ENCODE data around the gene MS4A3. TPM values are rescaled to one million over a fixed set of nuclear protein-coding genes. Genes with fewer than 3 reads are reported as not detected.
"Not testable (repeated sequence)": the region's sequence is repeated elsewhere in the genome, so short reads cannot be mapped to it uniquely, and the experiment has no call there.

The MS4A3 gene
- total RNA-seq, 2 experiments from 2014 or later = not detected

GRCh38 chr11:60097189-60097588, 40.7 kb downstream of the MS4A3 start:
- Histone ChIP-seq H3K79me2 (ENCODE audit: insufficient read depth, low read depth, low read length) (no peaks in the 10 kb centered on the region), H3K9me2 (ENCODE audit: insufficient read depth, low read length) (no peaks in the 10 kb centered on the region), H3K27ac (ENCODE audit: low read depth, low read length, poor library complexity, severe bottlenecking) (no peak overlapping the region), H4K20me1 (ENCODE audit: insufficient read depth, low read length) (no peaks in the 10 kb centered on the region), H3K36me3 (ENCODE audit: insufficient read depth, low read length) (no peaks in the 10 kb centered on the region), H3K4me3 (ENCODE audit: low read depth, low read length, poor library complexity, severe bottlenecking) (no peak overlapping the region), H2AFZ (ENCODE audit: low read length) (no peak overlapping the region), H3K9me3 (ENCODE audit: low read length) (no peaks in the 10 kb centered on the region), H3K4me2 (ENCODE audit: low read length) (no peak overlapping the region), H3K4me1 (ENCODE audit: insufficient read depth, low read length, poor library complexity, severe bottlenecking) (no peaks in the 10 kb centered on the region)
- no TSS peak for BruUV-seq (replicated peaks)
- DNase-seq (ENCODE audit: low spot score) = no peak
- ChIA-PET CTCF (ENCODE audit: unreplicated experiment) (no interaction called here), POLR2A (interaction anchor here (0.6 kb wide), 1 partner anchor 88 kb away, joined by 5 read pairs; no protein-coding TSS in a partner anchor)
- TF ChIP-seq EZH2phosphoT487 (IDR thresholded peaks at IDR 0.05; ENCODE audit: borderline replicate concordance, low read depth, low read length) = no peak
- no peak for TF ChIP-seq CTCF (conservative IDR thresholded peaks at IDR 0.05; ENCODE audit: low read length)
- intact Hi-C loops (cut with micrococcal nuclease; ENCODE audit: unreplicated experiment) = no loop called here

DNA sequence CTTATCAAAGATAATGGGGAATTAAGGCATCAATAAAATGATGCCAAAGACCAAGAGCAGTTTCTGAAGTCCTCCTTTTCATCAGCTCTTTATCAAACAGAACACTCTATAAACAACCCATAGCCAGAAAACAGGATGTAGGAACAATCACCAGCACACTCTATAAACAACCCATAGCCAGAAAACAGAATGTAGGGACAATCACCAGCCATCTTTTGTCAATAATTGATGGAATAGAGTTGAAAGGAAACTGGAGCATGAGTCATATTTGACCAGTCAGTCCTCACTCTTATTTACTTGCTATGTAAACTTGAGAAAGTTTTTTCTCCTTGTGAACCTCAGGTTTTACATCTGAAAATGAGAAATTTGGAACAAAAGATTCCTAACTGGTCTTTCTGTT, 42.0 kb downstream of the MS4A3 start:
- Histone ChIP-seq H3K79me2 (ENCODE audit: insufficient read depth, low read depth, low read length) (no peaks in the 10 kb centered on the region), H3K4me1 (ENCODE audit: insufficient read depth, low read length, poor library complexity, severe bottlenecking) (no peaks in the 10 kb centered on the region), H4K20me1 (ENCODE audit: insufficient read depth, low read length) (no peaks in the 10 kb centered on the region), H3K9me3 (ENCODE audit: low read length) (no peaks in the 10 kb centered on the region), H2AFZ (ENCODE audit: low read length) (no peak overlapping the region), H3K27ac (ENCODE audit: low read depth, low read length, poor library complexity, severe bottlenecking) (no peak overlapping the region), H3K36me3 (ENCODE audit: insufficient read depth, low read length) (no peaks in the 10 kb centered on the region), H3K4me2 (ENCODE audit: low read length) (no peak overlapping the region), H3K9me2 (ENCODE audit: insufficient read depth, low read length) (no peaks in the 10 kb centered on the region), H3K4me3 (ENCODE audit: low read depth, low read length, poor library complexity, severe bottlenecking) (no peak overlapping the region)
- POLR2A ChIA-PET = interaction anchor here (0.6 kb wide), 1 partner anchor 1305 kb away, joined by 3 read pairs; no protein-coding TSS in a partner anchor
- CTCF ChIA-PET (ENCODE audit: unreplicated experiment) = interaction anchor here (0.5 kb wide), 1 partner anchor 51 kb away, joined by 3 read pairs; no protein-coding TSS in a partner anchor
- intact Hi-C loops (cut with micrococcal nuclease; ENCODE audit: unreplicated experiment) = no loop called here
- no peak for DNase-seq (ENCODE audit: low spot score)
- no TSS peak for BruUV-seq (replicated peaks)
- TF ChIP-seq CTCF (conservative IDR thresholded peaks at IDR 0.05; ENCODE audit: low read length) = no peak
- TF ChIP-seq EZH2phosphoT487 (IDR thresholded peaks at IDR 0.05; ENCODE audit: borderline replicate concordance, low read depth, low read length) = no peak

DNA sequence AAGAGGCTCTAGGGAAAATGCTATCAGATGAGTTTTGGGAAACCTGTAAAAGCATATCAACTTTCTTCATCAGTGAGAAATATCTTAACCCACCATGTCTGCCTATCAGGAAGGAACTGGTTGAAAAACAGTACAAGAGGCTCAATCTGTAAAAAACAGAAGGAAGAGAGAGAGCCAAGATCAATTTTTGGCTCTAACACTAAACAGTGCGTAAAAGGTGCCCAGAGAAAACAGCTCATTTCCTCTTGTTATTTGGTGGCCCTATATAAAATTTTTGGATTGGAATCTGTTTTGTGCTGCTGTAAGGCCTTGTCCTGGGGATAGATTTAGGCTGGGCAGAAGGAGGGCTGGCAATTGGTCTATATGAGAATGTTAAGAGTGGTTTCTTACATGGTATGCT, 44.1 kb downstream of the MS4A3 start:
- BruUV-seq (replicated peaks) = no TSS peak
- H3K9me2 ChIP-seq (ENCODE audit: insufficient read depth, low read length) = no peaks in the 10 kb centered on the region
- POLR2A ChIA-PET = interaction anchor here (0.7 kb wide), 1 partner anchor 19 kb away, joined by 3 read pairs; no protein-coding TSS in a partner anchor

DNA sequence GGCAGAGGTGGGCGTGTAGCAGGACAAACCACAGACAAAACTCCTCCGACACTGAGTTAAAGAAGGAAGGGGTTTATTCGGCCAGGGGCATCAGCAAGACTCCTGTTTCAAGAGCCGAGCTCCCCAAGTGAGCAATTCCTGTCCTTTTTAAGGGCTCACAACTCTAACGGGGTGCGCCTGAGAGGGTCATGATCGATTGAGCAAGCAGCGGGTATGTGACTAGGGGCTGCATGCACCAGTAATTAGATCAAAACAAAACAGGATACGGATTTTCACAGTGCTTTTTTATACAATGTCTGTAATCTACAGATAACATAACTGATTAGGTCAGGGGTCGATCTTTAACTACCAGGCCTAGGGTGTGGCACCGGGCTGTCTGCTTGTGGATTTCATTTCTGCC, 44.9 kb downstream of the MS4A3 start:
- H3K9me3 ChIP-seq (ENCODE audit: low read length); H3K27ac ChIP-seq (ENCODE audit: low read depth, low read length, poor library complexity, severe bottlenecking); DNase-seq (ENCODE audit: low spot score); H3K4me3 ChIP-seq (ENCODE audit: low read depth, low read length, poor library complexity, severe bottlenecking); CTCF ChIA-PET (ENCODE audit: unreplicated experiment); H4K20me1 ChIP-seq (ENCODE audit: insufficient read depth, low read length); H2AFZ ChIP-seq (ENCODE audit: low read length); H3K36me3 ChIP-seq (ENCODE audit: insufficient read depth, low read length); H3K4me1 ChIP-seq (ENCODE audit: insufficient read depth, low read length, poor library complexity, severe bottlenecking); intact Hi-C loops (cut with micrococcal nuclease; ENCODE audit: unreplicated experiment); H3K4me2 ChIP-seq (ENCODE audit: low read length); H3K79me2 ChIP-seq (ENCODE audit: insufficient read depth, low read depth, low read length); POLR2A ChIA-PET; BruUV-seq (replicated peaks); H3K9me2 ChIP-seq (ENCODE audit: insufficient read depth, low read length): not testable (repeated sequence)

More for the DNA sequence above, 44.1 kb downstream of the MS4A3 start:
- TF ChIP-seq CTCF (conservative IDR thresholded peaks at IDR 0.05; ENCODE audit: low read length) (no peak), EZH2phosphoT487 (IDR thresholded peaks at IDR 0.05; ENCODE audit: borderline replicate concordance, low read depth, low read length) (no peak)
- DNase-seq (ENCODE audit: low spot score) = no peak
- intact Hi-C loops (cut with micrococcal nuclease; ENCODE audit: unreplicated experiment) = no loop called here
- H4K20me1 ChIP-seq (ENCODE audit: insufficient read depth, low read length) = no peaks in the 10 kb centered on the region
- no peaks in the 10 kb centered on the region for H3K4me1 ChIP-seq (ENCODE audit: insufficient read depth, low read length, poor library complexity, severe bottlenecking)
- no peak overlapping the region for H3K4me3 ChIP-seq (ENCODE audit: low read depth, low read length, poor library complexity, severe bottlenecking)
- no peak overlapping the region for H2AFZ ChIP-seq (ENCODE audit: low read length)
- CTCF ChIA-PET (ENCODE audit: unreplicated experiment) = no interaction called here
- no peaks in the 10 kb centered on the region for H3K79me2 ChIP-seq (ENCODE audit: insufficient read depth, low read depth, low read length)
- no peaks in the 10 kb centered on the region for H3K9me3 ChIP-seq (ENCODE audit: low read length)
- H3K4me2 ChIP-seq (ENCODE audit: low read length) = no peak overlapping the region
- no peaks in the 10 kb centered on the region for H3K36me3 ChIP-seq (ENCODE audit: insufficient read depth, low read length)
- no peak overlapping the region for H3K27ac ChIP-seq (ENCODE audit: low read depth, low read length, poor library complexity, severe bottlenecking)
